Loucy (cell line): Measurements from ENCODE around the gene HS3ST3B1.

ENCODE experiments used
- H2AFZ ChIP-seq: fragments of 200-600 bp; sonication (generic); 2 replicates; pipeline ENCODE4 v1.6.0; 2016; ENCODE audit warnings: antibody characterized with exemption, mild to moderate bottlenecking, low read length, moderate library complexity
- H3F3A ChIP-seq: fragments of 200-600 bp; 2 replicates; pipeline ENCODE4 v1.6.0; 2016; ENCODE audit warnings: antibody characterized with exemption, low read depth, mild to moderate bottlenecking
- H3K27me3 ChIP-seq: fragments of 200-600 bp; sonication (generic); 2 replicates; pipeline ENCODE4 v1.6.1; 2014; ENCODE audit warnings: low read length, mild to moderate bottlenecking; ENCODE audit not compliant: insufficient read depth, poor library complexity, severe bottlenecking
- H3K36me3 ChIP-seq: fragments of 200-600 bp; sonication (generic); 2 replicates; pipeline ENCODE4 v1.6.1; 2016; ENCODE audit warnings: low read length; ENCODE audit not compliant: insufficient read depth
- H3K4me1 ChIP-seq: fragments of 200-600 bp; sonication (generic); 2 replicates; pipeline ENCODE4 v1.5.1; 2014; ENCODE audit warnings: low read length, mild to moderate bottlenecking; ENCODE audit not compliant: insufficient read depth, poor library complexity, severe bottlenecking
- H3K4me2 ChIP-seq: fragments of 200-600 bp; sonication (generic); 2 replicates; pipeline ENCODE4 v1.6.0; 2014; ENCODE audit warnings: antibody characterized with exemption, low read length, low read depth, mild to moderate bottlenecking; ENCODE audit not compliant: poor library complexity, severe bottlenecking
- H3K4me3 ChIP-seq: fragments of 200-600 bp; sonication (generic); 2 replicates; pipeline ENCODE4 v1.5.1; 2014; ENCODE audit warnings: low read length, mild to moderate bottlenecking, mixed read lengths; ENCODE audit not compliant: poor library complexity, severe bottlenecking
- H3K79me2 ChIP-seq: fragments of 200-600 bp; sonication (generic); 2 replicates; pipeline ENCODE4 v1.6.1; 2014; ENCODE audit warnings: low read length; ENCODE audit not compliant: insufficient read depth
- H3K9ac ChIP-seq: fragments of 200-600 bp; sonication (generic); 2 replicates; pipeline ENCODE4 v1.6.0; 2014; ENCODE audit warnings: mild to moderate bottlenecking, low read depth, low read length, moderate library complexity; ENCODE audit not compliant: poor library complexity, severe bottlenecking
- H3K9me2 ChIP-seq: fragments of 200-600 bp; sonication (generic); replicated peaks from 2 replicates; pipeline ENCODE4 v1.6.1; 2016; ENCODE audit warnings: low read depth, low read length, mixed read lengths
- H3K9me3 ChIP-seq: fragments of 200-600 bp; sonication (generic); 2 replicates; pipeline ENCODE4 v1.6.1; 2014; ENCODE audit warnings: mild to moderate bottlenecking, antibody characterized with exemption, low read length, low read depth; ENCODE audit not compliant: insufficient read depth
- H4K20me1 ChIP-seq: fragments of 200-600 bp; sonication (generic); 2 replicates; pipeline ENCODE4 v1.6.0; 2014; ENCODE audit warnings: antibody characterized with exemption, low read length, mild to moderate bottlenecking; ENCODE audit not compliant: insufficient read depth, poor library complexity, severe bottlenecking
- EZH2phosphoT487 ChIP-seq: fragments of 200-600 bp; IDR thresholded peaks from 2 replicates; pipeline ENCODE4 v1.6.1; 2018; ENCODE audit warnings: antibody characterized with exemption, mild to moderate bottlenecking, moderate library complexity, borderline replicate concordance
- TF ChIP-seq, protein P1 (sequence below): fragments of 200-600 bp; sonication (generic); conservative IDR thresholded peaks from 2 replicates; pipeline ENCODE4 v1.5.1; 2014; ENCODE audit warnings: mild to moderate bottlenecking, antibody characterized with exemption, low read length

Gene HS3ST3B1

DNA sequence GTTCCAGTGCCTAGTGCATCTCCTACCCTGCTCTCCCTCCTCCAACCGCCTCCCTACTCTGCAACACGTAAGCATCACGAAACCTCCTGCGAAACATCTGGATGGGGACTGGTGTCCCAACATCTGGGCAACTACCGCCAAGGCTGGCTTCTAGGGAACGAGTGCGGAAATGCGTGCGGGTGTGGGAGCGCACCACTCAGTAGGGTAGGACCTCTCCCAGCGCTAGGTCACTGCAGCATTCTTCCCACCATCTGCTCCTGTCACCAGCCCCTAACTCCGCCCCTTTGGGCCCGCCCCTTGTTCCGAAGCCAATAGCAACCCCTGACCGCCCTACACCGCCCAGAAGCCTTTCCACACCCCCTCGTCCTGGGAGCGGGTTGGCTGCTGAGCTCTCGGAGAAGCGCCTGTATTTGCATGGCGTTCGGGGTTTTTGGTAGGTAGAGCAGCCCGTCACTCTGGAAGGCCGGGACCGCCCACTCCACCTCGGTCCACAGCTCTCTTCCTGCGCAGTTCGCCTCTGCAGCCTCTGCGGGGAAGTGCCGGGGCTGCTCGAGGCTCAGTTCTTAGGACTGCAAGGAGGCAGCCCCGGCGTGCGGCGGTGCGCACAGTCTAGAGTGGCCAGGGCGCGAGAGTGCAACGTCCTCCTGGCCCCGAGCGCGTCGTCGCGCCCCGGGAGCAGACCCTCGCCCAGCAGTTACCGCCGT is at the start of gene HS3ST3B1:
HS3ST3B1 (plus strand) TSS at position 507 of the 704 bp plus-strand sequence. CDS start 438 bp downstream, outside the sequence.
- Histone ChIP-seq H3K27me3 (no peaks in the 10 kb centered on the region), H3K9me3 (peaks cover 5% of the 10 kb centered on the region; the same call in 1 of the 2 replicates), H2AFZ (no peak within 1 kb of the TSS), H4K20me1 (no peaks in the 10 kb centered on the region), H3K4me3 (no peak within 1 kb of the TSS), H3K4me1 (no peaks in the 10 kb centered on the region), H3K79me2 (no peaks in the 10 kb centered on the region), H3F3A (no peaks in the 10 kb centered on the region), H3K9ac (no peak within 1 kb of the TSS), H3K9me2 (no peaks in the 10 kb centered on the region), H3K4me2 (no peak within 1 kb of the TSS), H3K36me3 (no peaks in the 10 kb centered on the region)
- no peak for TF ChIP-seq EZH2phosphoT487
- TF ChIP-seq, protein P1, sequence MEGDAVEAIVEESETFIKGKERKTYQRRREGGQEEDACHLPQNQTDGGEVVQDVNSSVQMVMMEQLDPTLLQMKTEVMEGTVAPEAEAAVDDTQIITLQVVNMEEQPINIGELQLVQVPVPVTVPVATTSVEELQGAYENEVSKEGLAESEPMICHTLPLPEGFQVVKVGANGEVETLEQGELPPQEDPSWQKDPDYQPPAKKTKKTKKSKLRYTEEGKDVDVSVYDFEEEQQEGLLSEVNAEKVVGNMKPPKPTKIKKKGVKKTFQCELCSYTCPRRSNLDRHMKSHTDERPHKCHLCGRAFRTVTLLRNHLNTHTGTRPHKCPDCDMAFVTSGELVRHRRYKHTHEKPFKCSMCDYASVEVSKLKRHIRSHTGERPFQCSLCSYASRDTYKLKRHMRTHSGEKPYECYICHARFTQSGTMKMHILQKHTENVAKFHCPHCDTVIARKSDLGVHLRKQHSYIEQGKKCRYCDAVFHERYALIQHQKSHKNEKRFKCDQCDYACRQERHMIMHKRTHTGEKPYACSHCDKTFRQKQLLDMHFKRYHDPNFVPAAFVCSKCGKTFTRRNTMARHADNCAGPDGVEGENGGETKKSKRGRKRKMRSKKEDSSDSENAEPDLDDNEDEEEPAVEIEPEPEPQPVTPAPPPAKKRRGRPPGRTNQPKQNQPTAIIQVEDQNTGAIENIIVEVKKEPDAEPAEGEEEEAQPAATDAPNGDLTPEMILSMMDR = no peak

DNA sequence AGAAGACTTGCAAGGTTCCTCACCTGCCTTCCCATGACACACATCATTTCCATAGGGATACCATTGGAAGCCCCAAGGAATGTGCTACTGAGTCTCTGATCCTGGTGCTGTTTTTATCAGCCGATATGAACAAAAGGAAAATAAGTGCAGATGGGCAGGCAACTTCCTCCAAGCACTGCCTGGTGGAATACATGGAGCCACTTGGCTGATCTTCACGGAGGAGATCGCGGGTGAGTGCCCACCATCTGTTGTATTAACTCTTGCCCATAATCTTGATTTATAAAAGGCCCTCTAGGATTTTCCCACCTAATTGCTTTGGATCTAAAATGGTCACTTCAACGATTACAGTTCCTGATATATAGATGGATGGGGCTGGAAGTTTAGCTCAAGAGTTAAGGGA is 39.5 kb upstream of the HS3ST3B1 start:
- 0 out of 2 replicates have a peak, but pooled peaks cover 7% of the 10 kb centered on the region for H3K9me3 ChIP-seq
- no peaks in the 10 kb centered on the region for H3K9me2 ChIP-seq
- no peak for TF ChIP-seq EZH2phosphoT487
- TF ChIP-seq, protein P1 = no peak
- H3K36me3 ChIP-seq = no peaks in the 10 kb centered on the region
- H3K4me2 ChIP-seq = no peak overlapping the region
- H3K79me2 ChIP-seq = no peaks in the 10 kb centered on the region
- H3K4me3 ChIP-seq = no peak overlapping the region
- H3K27me3 ChIP-seq = no peaks in the 10 kb centered on the region
- no peaks in the 10 kb centered on the region for H4K20me1 ChIP-seq
- no peak overlapping the region for H3K9ac ChIP-seq
- H2AFZ ChIP-seq = no peak overlapping the region
- H3K4me1 ChIP-seq = no peaks in the 10 kb centered on the region
- no peaks in the 10 kb centered on the region for H3F3A ChIP-seq

DNA sequence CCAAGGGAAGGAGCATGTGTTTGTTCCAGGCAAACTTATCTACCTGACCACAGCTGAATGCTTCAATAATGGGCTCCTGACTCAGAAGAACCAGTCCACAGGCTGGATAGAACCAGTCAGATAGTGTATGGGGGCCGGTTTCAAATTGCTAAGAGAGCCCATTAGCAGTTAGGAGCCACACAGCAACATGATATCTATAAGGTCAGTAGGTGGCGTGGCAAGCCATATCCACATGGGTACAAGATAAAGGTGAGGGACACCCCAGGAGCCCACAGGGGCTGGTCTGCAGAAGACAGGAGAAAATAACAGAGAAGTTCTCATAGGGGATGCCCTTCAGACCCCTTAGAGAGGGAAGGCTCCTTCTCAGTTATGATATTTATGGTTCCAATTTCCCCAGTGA is 32.6 kb upstream of the HS3ST3B1 start:
- Histone ChIP-seq H3K27me3 (no peaks in the 10 kb centered on the region), H3K4me1 (no peaks in the 10 kb centered on the region), H3K4me3 (no peak overlapping the region), H4K20me1 (no peaks in the 10 kb centered on the region), H3F3A (no peaks in the 10 kb centered on the region), H3K9ac (no peak overlapping the region), H2AFZ (no peak overlapping the region), H3K36me3 (no peaks in the 10 kb centered on the region), H3K4me2 (no peak overlapping the region), H3K9me3 (no peaks in the 10 kb centered on the region), H3K79me2 (no peaks in the 10 kb centered on the region), H3K9me2 (no peaks in the 10 kb centered on the region)
- TF ChIP-seq, protein P1 = no peak; the same call in 1 of the 2 replicates
- no peak for TF ChIP-seq EZH2phosphoT487
